ENCODE results near the gene METAP1. TPM values are rescaled to one million over a fixed set of nuclear protein-coding genes. Genes with fewer than 3 reads are reported as not detected.

The METAP1 gene
- total RNA-seq, 1 experiment from 2014 or later = 72.2 TPM

- Histone ChIP-seq H3K9me3 (ENCODE audit: low read depth, low read length, poor library complexity, severe bottlenecking) (no peaks in the 10 kb centered on the region), H3K36me3 (ENCODE audit: insufficient read depth, low read length, poor library complexity, severe bottlenecking) (no peaks in the 10 kb centered on the region), H3K4me1 (ENCODE audit: insufficient read depth, low read length, poor library complexity, severe bottlenecking) (peaks cover 16% of the 10 kb centered on the region), H3K4me3 (ENCODE audit: low read depth, low read length, poor library complexity, severe bottlenecking) (no peak overlapping the region), H3K27ac (ENCODE audit: low read depth, low read length, poor library complexity, severe bottlenecking) (no peak overlapping the region), H3K27me3 (replicated peaks; ENCODE audit: insufficient read depth, low read depth, low read length, poor library complexity) (no peaks in the 10 kb centered on the region)
- BruUV-seq (replicated peaks) = no TSS peak
- POLR2A ChIA-PET (ENCODE audit: low non-redundant PET) = no interaction called here
- DNase-seq (ENCODE audit: low spot score) = no peak
- TF ChIP-seq EZH2 (IDR thresholded peaks at IDR 0.05; ENCODE audit: borderline replicate concordance, low read depth, low read length, poor library complexity, severe bottlenecking) = no peak
- no peak for TF ChIP-seq CTCF (conservative IDR thresholded peaks at IDR 0.05; ENCODE audit: low read depth, low read length)
- CTCF ChIA-PET = no interaction called here
- intact Hi-C loops (cut with micrococcal nuclease; ENCODE audit: unreplicated experiment) = no loop called here
These were observed 33.7 kb downstream of the METAP1 start for GRCh38 chr4:99029018-99029735.

GRCh38 chr4:99029852-99030251, 34.3 kb downstream of the METAP1 start:
- ChIA-PET POLR2A (ENCODE audit: low non-redundant PET) (no interaction called here), CTCF (no interaction called here)

GRCh38 chr4:99033956-99034355, 38.4 kb downstream of the METAP1 start:
- DNase-seq (ENCODE audit: low spot score) = no peak
- H3K4me3 ChIP-seq (ENCODE audit: low read depth, low read length, poor library complexity, severe bottlenecking) = no peak overlapping the region
- ChIA-PET POLR2A (ENCODE audit: low non-redundant PET) (no interaction called here), CTCF (no interaction called here)
- H3K27ac ChIP-seq (ENCODE audit: low read depth, low read length, poor library complexity, severe bottlenecking) = no peak overlapping the region
- BruUV-seq (replicated peaks) = no TSS peak
- peaks cover 12% of the 10 kb centered on the region for H3K4me1 ChIP-seq (ENCODE audit: insufficient read depth, low read length, poor library complexity, severe bottlenecking)
- H3K27me3 ChIP-seq (replicated peaks; ENCODE audit: insufficient read depth, low read depth, low read length, poor library complexity) = no peaks in the 10 kb centered on the region
- H3K36me3 ChIP-seq (ENCODE audit: insufficient read depth, low read length, poor library complexity, severe bottlenecking) = peaks cover 19% of the 10 kb centered on the region
- TF ChIP-seq CTCF (conservative IDR thresholded peaks at IDR 0.05; ENCODE audit: low read depth, low read length) (no peak), EZH2 (IDR thresholded peaks at IDR 0.05; ENCODE audit: borderline replicate concordance, low read depth, low read length, poor library complexity, severe bottlenecking) (no peak)
- peaks cover 12% of the 10 kb centered on the region for H3K9me3 ChIP-seq (ENCODE audit: low read depth, low read length, poor library complexity, severe bottlenecking)
- intact Hi-C loops (cut with micrococcal nuclease; ENCODE audit: unreplicated experiment) = no loop called here

More at GRCh38 chr4:99029852-99030251, 34.3 kb downstream of the METAP1 start:
- H3K36me3 ChIP-seq (ENCODE audit: insufficient read depth, low read length, poor library complexity, severe bottlenecking) = no peaks in the 10 kb centered on the region
- H3K27ac ChIP-seq (ENCODE audit: low read depth, low read length, poor library complexity, severe bottlenecking) = no peak overlapping the region
- H3K4me3 ChIP-seq (ENCODE audit: low read depth, low read length, poor library complexity, severe bottlenecking) = no peak overlapping the region
- no peak for TF ChIP-seq EZH2 (IDR thresholded peaks at IDR 0.05; ENCODE audit: borderline replicate concordance, low read depth, low read length, poor library complexity, severe bottlenecking)
- no peak for TF ChIP-seq CTCF (conservative IDR thresholded peaks at IDR 0.05; ENCODE audit: low read depth, low read length)
- no peaks in the 10 kb centered on the region for H3K27me3 ChIP-seq (replicated peaks; ENCODE audit: insufficient read depth, low read depth, low read length, poor library complexity)
- no peak for DNase-seq (ENCODE audit: low spot score)
- BruUV-seq (replicated peaks) = no TSS peak
- intact Hi-C loops (cut with micrococcal nuclease; ENCODE audit: unreplicated experiment) = no loop called here
- H3K9me3 ChIP-seq (ENCODE audit: low read depth, low read length, poor library complexity, severe bottlenecking) = no peaks in the 10 kb centered on the region
- peaks cover 16% of the 10 kb centered on the region for H3K4me1 ChIP-seq (ENCODE audit: insufficient read depth, low read length, poor library complexity, severe bottlenecking)

Measured in A673 (cell line).